K562 (cell line): Measurements from ENCODE around the gene DSTYK. TPM values are rescaled to one million over a fixed set of nuclear protein-coding genes. Genes with fewer than 3 reads are reported as not detected.
A peak's percentile ranks its signal among the peaks of the same experiment; 100 is the strongest.

Experiments used
- ATAC-seq: fragments of 200-7000 bp; cut with Tn5 transposase; 3 replicates; pipeline ENCODE4 v1.9.1; 2020; ENCODE audit warnings: moderate library complexity
- BruUV-seq: library from RNA; stranded (reverse); fragments of 400-500 nt; replicated peaks from 2 replicates; lab custom pipeline; 2021; lab: Mats Ljungman, UMichigan
- CTCF ChIA-PET: fragments of 300-600 bp; formaldehyde crosslinking; extraction: SDS; loops from one replicate; lab custom pipeline; 2021; ENCODE audit warnings: low intra/inter-chr PET ratio; lab: Yijun Ruan, JAX
- POLR2A ChIA-PET: fragments of 300-600, 350-650 bp; sonication (Branson Sonifier 250); formaldehyde crosslinking; extraction: SDS; loops from one replicate; lab custom pipeline; 2021; ENCODE audit warnings: antibody characterized with exemption, inconsistent platforms; lab: Yijun Ruan, JAX
- DNase-seq, 4 experiments: peaks; one replicate each; pipeline versions ENCODE4 v3.0.0 to v3.0.0-alpha.2; 2011 to 2018; ENCODE audit warnings: low spot score in 3 of 4, mixed read lengths in 3 of 4; ENCODE audit errors: extremely low read depth in 1 of 4
- FAIRE-seq: peaks from 2 replicates; lab custom pipeline; 2011; peaks lifted over from hg19 to GRCh38; lab: Jason Lieb, UNC
- H2AFZ ChIP-seq: 2 replicates; pipeline ENCODE4 v1.6.0; 2011; ENCODE audit warnings: low read depth, low read length, control low read depth, inconsistent platforms
- H3K27ac ChIP-seq: fragments of 200-600 bp; 3 replicates; pipeline ENCODE4 v1.8.0; 2011; ENCODE audit warnings: low read depth, mild to moderate bottlenecking, control low read depth, inconsistent platforms, low read length, moderate library complexity, mixed read lengths; ENCODE audit errors: extremely low read depth
- H3K27me3 ChIP-seq, 2 experiments: fragments of 300-600 bp in 1 of 2; 2 replicates in 1 of 2; 3 replicates in 1 of 2; pipeline versions ENCODE4 v1.6.0 to v1.8.0; 2011; ENCODE audit warnings: inconsistent platforms in 2 of 2, low read length in 2 of 2, mild to moderate bottlenecking in 1 of 2, mixed read lengths in 1 of 2, moderate library complexity in 1 of 2; ENCODE audit not compliant: control insufficient read depth in 2 of 2, insufficient read depth in 2 of 2
- H3K36me3 ChIP-seq: fragments of 300-600 bp; 3 replicates; pipeline ENCODE4 v1.8.0; 2011; ENCODE audit warnings: mild to moderate bottlenecking, low read length, inconsistent platforms; ENCODE audit not compliant: control insufficient read depth, insufficient read depth
- H3K4me1 ChIP-seq, 2 experiments: fragments of 200-600 bp in 1 of 2; replicated peaks in 1 of 2; 2 replicates in 1 of 2; 3 replicates in 1 of 2; pipeline versions ENCODE4 v1.5.1 to v1.8.0; 2011; ENCODE audit warnings: inconsistent platforms in 2 of 2, low read length in 2 of 2, mild to moderate bottlenecking in 1 of 2, mixed read lengths in 1 of 2, moderate library complexity in 1 of 2; ENCODE audit not compliant: control insufficient read depth in 2 of 2, insufficient read depth in 2 of 2
- H3K4me2 ChIP-seq: 2 replicates; pipeline ENCODE4 v1.6.1; 2011; ENCODE audit warnings: low read length, control low read depth, inconsistent platforms, mixed read lengths; ENCODE audit not compliant: insufficient read depth
- H3K4me3 ChIP-seq: fragments of 200-600 bp; sonication (generic), shearing (Covaris generic); 2 replicates; pipeline ENCODE4 v1.5.1; 2016; ENCODE audit warnings: control low read depth, inconsistent platforms
- H3K79me2 ChIP-seq: fragments of 200-600 bp; 3 replicates; pipeline ENCODE4 v1.8.0; 2011; ENCODE audit warnings: low read length, inconsistent platforms; ENCODE audit not compliant: control insufficient read depth, insufficient read depth
- H3K9ac ChIP-seq, 2 experiments: 2 replicates each; pipeline versions ENCODE4 v1.6.0 to v1.6.1; 2011; ENCODE audit warnings: low read depth in 2 of 2, low read length in 2 of 2, control low read depth in 1 of 2, inconsistent platforms in 1 of 2, mild to moderate bottlenecking in 1 of 2, mixed read lengths in 1 of 2; ENCODE audit not compliant: insufficient read depth in 1 of 2
- H3K9me1 ChIP-seq: one replicate; pipeline ENCODE4 v1.6.0; 2011; ENCODE audit warnings: inconsistent platforms, mild to moderate bottlenecking, low read length, moderate library complexity; ENCODE audit not compliant: control insufficient read depth, insufficient read depth
- H3K9me3 ChIP-seq: replicated peaks from 2 replicates; pipeline ENCODE4 v1.5.1; 2011; ENCODE audit warnings: low read depth, low read length, inconsistent platforms; ENCODE audit not compliant: control insufficient read depth, insufficient read depth
- H4K20me1 ChIP-seq: replicated peaks from 2 replicates; pipeline ENCODE4 v1.6.1; 2011; ENCODE audit warnings: low read length, inconsistent platforms, mixed read lengths; ENCODE audit not compliant: control insufficient read depth, insufficient read depth
- CCAR2 ChIP-seq: fragments of 200-400 bp; formaldehyde crosslinking; IDR thresholded peaks from 2 replicates; pipeline ENCODE4 v1.6.1; 2017; ENCODE audit warnings: mild to moderate bottlenecking, low read depth, low read length
- EGR1 ChIP-seq: fragments of 450-650 bp; conservative IDR thresholded peaks from 2 replicates; pipeline ENCODE4 v1.6.1; 2017; ENCODE audit warnings: mild to moderate bottlenecking
- FOXM1 ChIP-seq, 2 experiments: fragments of 450-650 bp in 1 of 2; sonication (generic) in 1 of 2; formaldehyde crosslinking in 1 of 2; IDR thresholded peaks; 2 replicates each; pipeline versions ENCODE4 v1.6.1 to v1.9.0; 2017 to 2022; ENCODE audit warnings: low read depth in 2 of 2, mild to moderate bottlenecking in 2 of 2, missing genetic modification reagents in 1 of 2, moderate library complexity in 1 of 2
- HCFC1 ChIP-seq: IDR thresholded peaks from 2 replicates; pipeline ENCODE4 v1.6.1; 2012; ENCODE audit warnings: low read depth, low read length, improper control_type of control experiment
- RAD21 ChIP-seq, 2 experiments: fragments of 250-450 bp in 1 of 2; fragments of 450-650 bp in 1 of 2; sonication (Bioruptor Pico) in 1 of 2; formaldehyde crosslinking in 1 of 2; IDR thresholded peaks in 1 of 2; conservative IDR thresholded peaks in 1 of 2; 2 replicates each; pipeline versions ENCODE4 v1.4.0 to v1.8.0; 2020 to 2022; ENCODE audit warnings: mild to moderate bottlenecking in 2 of 2, moderate library complexity in 1 of 2
- SIN3B ChIP-seq: fragments of 450-650 bp; IDR thresholded peaks from 2 replicates; pipeline ENCODE4 v1.6.1; 2017; ENCODE audit warnings: low read depth, mild to moderate bottlenecking, moderate library complexity
- SMC3 ChIP-seq: conservative IDR thresholded peaks from 2 replicates; pipeline ENCODE4 v1.6.1; 2011; ENCODE audit warnings: low read depth, low read length, improper control_type of control experiment; ENCODE audit not compliant: insufficient read depth
- WGBS: fragments of 100-300 bp; shearing (Covaris generic); methylation state at CpG from one replicate; pipeline ENCODE4 v1.1.6; 2016; ENCODE audit warnings: low coverage, mixed read lengths; ENCODE audit not compliant: insufficient coverage; ENCODE audit errors: missing lambda C conversion rate; 5-methylcytosine and 5-hydroxymethylcytosine counted together
- in situ Hi-C: fragments of 300-500 bp; cut with MboI; formaldehyde crosslinking; loops from 4 replicates; pipeline ENCODE4 v1.15.0; 2018; ENCODE audit warnings: inconsistent platforms, mixed read lengths
- intact Hi-C: fragments of 100-400 bp; cut with micrococcal nuclease; formaldehyde crosslinking; loops from 2 replicates; pipeline ENCODE4 v1.14.2; 2022
- polyA plus RNA-seq, 8 experiments: library from polyadenylated mRNA; depleted of rRNA in 4 of 8; stranded (reverse) in 5 of 8; unstranded in 3 of 8; fragments of >200 nt; fragmentation: Nextera tagmentation in 2 of 8; fragmentation: Illumina TruSeq in 1 of 8; extraction: Ambion mirVana in 2 of 8; extraction: Trizol in 1 of 8; gene quantifications; 2 replicates each; pipeline versions ENCODE4 v1.2.1 to v1.2.3, GENCODE V29; 2011 to 2014; ENCODE audit warnings: inconsistent platforms in 1 of 8, missing spikeins in 1 of 8
- total RNA-seq, 7 experiments: library from RNA; depleted of rRNA in 6 of 7; stranded (reverse); fragments of >200 nt in 6 of 7; fragmentation: Illumina TruSeq in 2 of 7; extraction: Trizol in 2 of 7; gene quantifications; 2 replicates each; pipeline versions ENCODE4 v1.2.1 to v1.2.3, GENCODE V29; 2011 to 2021; ENCODE audit warnings: low replicate concordance in 1 of 7
- TF ChIP-seq, protein P1 (sequence below): fragments of 450-650 bp; IDR thresholded peaks from 2 replicates; pipeline ENCODE4 v1.6.1; 2017; ENCODE audit warnings: mild to moderate bottlenecking, moderate library complexity
- TF ChIP-seq, protein P2 (sequence below): fragments of 250-450 bp; sonication (Bioruptor Pico); IDR thresholded peaks from 2 replicates; pipeline ENCODE4 v1.5.0; 2020; ENCODE audit warnings: mild to moderate bottlenecking, borderline replicate concordance
- TF ChIP-seq, protein P3 (sequence below): fragments of 450-650 bp; IDR thresholded peaks from 2 replicates; pipeline ENCODE4 v1.7.0; 2016; ENCODE audit warnings: borderline replicate concordance

The DSTYK gene
- total and polyA plus RNA-seq, 9 of the 15 experiments (the other 6 are each of a cell fraction or from before 2014, with no cell fraction given) = 4.2 to 7.1 (median 6.2) TPM

DNA sequence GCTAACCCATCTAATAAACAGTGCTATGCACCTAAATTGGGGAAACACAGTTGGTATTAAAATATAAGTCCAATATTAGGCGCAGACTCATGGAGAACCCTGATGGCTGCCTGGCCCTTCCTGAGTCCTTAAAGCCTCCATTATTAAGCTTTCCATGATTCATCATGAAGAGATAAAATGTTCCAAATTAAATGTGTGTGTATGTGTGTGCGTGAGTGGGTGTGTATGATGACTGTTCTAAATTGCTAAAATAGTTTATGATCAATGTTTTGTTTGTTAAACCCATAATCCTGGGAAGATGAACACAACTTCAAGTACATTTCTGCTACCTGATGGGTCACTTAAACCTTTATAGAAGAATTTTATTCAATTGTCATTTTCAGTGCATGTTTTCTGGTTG is 83.5 kb downstream of the DSTYK start:
- BruUV-seq = no TSS peak
- no peak overlapping the region for H3K4me2 ChIP-seq
- no peak overlapping the region for H2AFZ ChIP-seq
- no peak for DNase-seq
- no peaks in the 10 kb centered on the region for H4K20me1 ChIP-seq
- no peak overlapping the region for H3K9ac ChIP-seq
- ChIA-PET POLR2A (interaction anchor here (0.7 kb wide), 1 partner anchor 30 kb away, joined by 4 read pairs; no protein-coding TSS in a partner anchor), CTCF (no interaction called here)
- H3K9me3 ChIP-seq = no peaks in the 10 kb centered on the region
- no peak overlapping the region for H3K27ac ChIP-seq
- no peaks in the 10 kb centered on the region for H3K9me1 ChIP-seq
- H3K4me1 ChIP-seq = peaks cover 0 to 3% of the 10 kb centered on the region in 2 experiments; a peak in 1 of 5 replicates
- ATAC-seq = no peak
- no peak overlapping the region for H3K4me3 ChIP-seq
- WGBS = 65% methylated on average over 2 of the region's 2 CpGs
- intact Hi-C loops = no loop called here
- FAIRE-seq = no peak
- in situ Hi-C loops = no loop called here
- H3K79me2 ChIP-seq = no peaks in the 10 kb centered on the region
- no peaks in the 10 kb centered on the region for H3K27me3 ChIP-seq
- no peaks in the 10 kb centered on the region for H3K36me3 ChIP-seq
- TF ChIP-seq EGR1 (peak; percentile 24; the same call in 1 of the 2 replicates), SMC3 (no peak)
- TF ChIP-seq, all 486 proteins: peak for 1

DNA sequence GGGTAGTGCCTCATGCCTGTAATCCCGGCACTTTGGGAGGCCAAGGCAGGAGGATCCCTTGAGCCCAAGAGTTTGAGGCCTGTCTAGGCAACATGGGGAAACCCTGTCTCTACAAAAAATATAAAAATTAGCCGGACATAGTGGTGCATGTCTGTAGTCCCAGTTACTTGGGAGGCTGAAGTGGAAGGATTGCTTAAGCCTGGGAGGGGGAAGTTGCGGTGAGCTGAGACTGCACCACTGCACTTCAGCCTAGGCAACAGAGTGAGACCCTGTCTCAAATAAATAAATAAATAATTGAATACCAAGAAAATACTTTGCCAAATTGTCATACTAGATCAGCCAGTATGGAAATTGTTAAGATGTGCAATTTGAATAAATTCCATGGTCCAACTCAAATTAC is 83.9 kb downstream of the DSTYK start:
- Histone ChIP-seq H3K79me2 (no peaks in the 10 kb centered on the region), H3K9me1 (no peaks in the 10 kb centered on the region), H3K36me3 (no peaks in the 10 kb centered on the region), H3K4me1 (peaks cover 3% of the 10 kb centered on the region in 2 experiments; a peak in 3 of 5 replicates), H4K20me1 (no peaks in the 10 kb centered on the region), H3K9ac (no peak overlapping the region), H3K4me2 (no peak overlapping the region), H3K4me3 (no peak overlapping the region), H2AFZ (no peak overlapping the region), H3K27ac (no peak overlapping the region), H3K27me3 (no peaks in the 10 kb centered on the region), H3K9me3 (no peaks in the 10 kb centered on the region)
- 63% methylated on average over 3 of the region's 3 CpGs for WGBS
- BruUV-seq = no TSS peak
- FAIRE-seq (no peak), DNase-seq (no peak), ATAC-seq (no peak)
- CTCF ChIA-PET = no interaction called here
- in situ Hi-C loops = no loop called here
- intact Hi-C loops = no loop called here
- POLR2A ChIA-PET = interaction anchor here (0.7 kb wide), 1 partner anchor 30 kb away, joined by 4 read pairs; no protein-coding TSS in a partner anchor
- no peak for TF ChIP-seq RAD21 (CRISPR knock-in tag; conservative IDR thresholded peaks at IDR 0.05 in 1 of 2, IDR thresholded peaks at IDR 0.05 in 1 of 2)
- TF ChIP-seq, protein P1, sequence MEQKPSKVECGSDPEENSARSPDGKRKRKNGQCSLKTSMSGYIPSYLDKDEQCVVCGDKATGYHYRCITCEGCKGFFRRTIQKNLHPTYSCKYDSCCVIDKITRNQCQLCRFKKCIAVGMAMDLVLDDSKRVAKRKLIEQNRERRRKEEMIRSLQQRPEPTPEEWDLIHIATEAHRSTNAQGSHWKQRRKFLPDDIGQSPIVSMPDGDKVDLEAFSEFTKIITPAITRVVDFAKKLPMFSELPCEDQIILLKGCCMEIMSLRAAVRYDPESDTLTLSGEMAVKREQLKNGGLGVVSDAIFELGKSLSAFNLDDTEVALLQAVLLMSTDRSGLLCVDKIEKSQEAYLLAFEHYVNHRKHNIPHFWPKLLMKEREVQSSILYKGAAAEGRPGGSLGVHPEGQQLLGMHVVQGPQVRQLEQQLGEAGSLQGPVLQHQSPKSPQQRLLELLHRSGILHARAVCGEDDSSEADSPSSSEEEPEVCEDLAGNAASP = no peak
- no peak for TF ChIP-seq FOXM1 (IDR thresholded peaks at IDR 0.05; ENCODE audit: low read depth)
- no peak for TF ChIP-seq FOXM1 (CRISPR knock-in tag; IDR thresholded peaks at IDR 0.05; ENCODE audit: low read depth)
- TF ChIP-seq, protein P2, sequence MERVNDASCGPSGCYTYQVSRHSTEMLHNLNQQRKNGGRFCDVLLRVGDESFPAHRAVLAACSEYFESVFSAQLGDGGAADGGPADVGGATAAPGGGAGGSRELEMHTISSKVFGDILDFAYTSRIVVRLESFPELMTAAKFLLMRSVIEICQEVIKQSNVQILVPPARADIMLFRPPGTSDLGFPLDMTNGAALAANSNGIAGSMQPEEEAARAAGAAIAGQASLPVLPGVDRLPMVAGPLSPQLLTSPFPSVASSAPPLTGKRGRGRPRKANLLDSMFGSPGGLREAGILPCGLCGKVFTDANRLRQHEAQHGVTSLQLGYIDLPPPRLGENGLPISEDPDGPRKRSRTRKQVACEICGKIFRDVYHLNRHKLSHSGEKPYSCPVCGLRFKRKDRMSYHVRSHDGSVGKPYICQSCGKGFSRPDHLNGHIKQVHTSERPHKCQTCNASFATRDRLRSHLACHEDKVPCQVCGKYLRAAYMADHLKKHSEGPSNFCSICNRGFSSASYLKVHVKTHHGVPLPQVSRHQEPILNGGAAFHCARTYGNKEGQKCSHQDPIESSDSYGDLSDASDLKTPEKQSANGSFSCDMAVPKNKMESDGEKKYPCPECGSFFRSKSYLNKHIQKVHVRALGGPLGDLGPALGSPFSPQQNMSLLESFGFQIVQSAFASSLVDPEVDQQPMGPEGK (CRISPR knock-in tag) = no peak
- TF ChIP-seq, protein P3, sequence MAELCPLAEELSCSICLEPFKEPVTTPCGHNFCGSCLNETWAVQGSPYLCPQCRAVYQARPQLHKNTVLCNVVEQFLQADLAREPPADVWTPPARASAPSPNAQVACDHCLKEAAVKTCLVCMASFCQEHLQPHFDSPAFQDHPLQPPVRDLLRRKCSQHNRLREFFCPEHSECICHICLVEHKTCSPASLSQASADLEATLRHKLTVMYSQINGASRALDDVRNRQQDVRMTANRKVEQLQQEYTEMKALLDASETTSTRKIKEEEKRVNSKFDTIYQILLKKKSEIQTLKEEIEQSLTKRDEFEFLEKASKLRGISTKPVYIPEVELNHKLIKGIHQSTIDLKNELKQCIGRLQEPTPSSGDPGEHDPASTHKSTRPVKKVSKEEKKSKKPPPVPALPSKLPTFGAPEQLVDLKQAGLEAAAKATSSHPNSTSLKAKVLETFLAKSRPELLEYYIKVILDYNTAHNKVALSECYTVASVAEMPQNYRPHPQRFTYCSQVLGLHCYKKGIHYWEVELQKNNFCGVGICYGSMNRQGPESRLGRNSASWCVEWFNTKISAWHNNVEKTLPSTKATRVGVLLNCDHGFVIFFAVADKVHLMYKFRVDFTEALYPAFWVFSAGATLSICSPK = no peak
- no peak for TF ChIP-seq CCAR2
- TF ChIP-seq HCFC1 = no peak
- TF ChIP-seq SIN3B = no peak
